ENCODE data around the gene DENND4B.

DNA sequence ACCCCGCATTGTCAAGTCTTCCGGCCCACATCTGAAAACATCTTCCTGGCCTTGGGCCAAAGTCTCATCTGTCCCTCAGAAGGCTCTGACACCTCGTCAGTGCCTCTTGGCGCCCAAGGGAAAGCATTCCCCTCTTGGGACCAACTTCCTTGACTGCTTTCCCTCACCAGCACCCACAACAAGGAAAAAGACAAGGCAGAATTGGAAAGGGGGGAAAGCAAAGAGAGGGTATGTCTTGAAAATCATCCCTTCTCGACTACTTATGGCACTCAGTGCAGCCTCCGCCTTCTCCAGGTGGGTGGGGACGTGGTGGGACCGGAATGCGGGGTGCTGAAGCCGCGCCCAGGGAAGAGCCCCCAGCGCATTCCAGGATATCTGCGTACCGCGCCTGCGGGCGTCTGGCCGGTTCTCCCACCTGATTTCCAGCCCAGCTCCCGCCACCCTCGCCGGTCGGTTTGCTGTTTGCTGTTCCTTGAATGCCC is 17.4 kb upstream of the DENND4B start:
- TF ChIP-seq, protein P1, sequence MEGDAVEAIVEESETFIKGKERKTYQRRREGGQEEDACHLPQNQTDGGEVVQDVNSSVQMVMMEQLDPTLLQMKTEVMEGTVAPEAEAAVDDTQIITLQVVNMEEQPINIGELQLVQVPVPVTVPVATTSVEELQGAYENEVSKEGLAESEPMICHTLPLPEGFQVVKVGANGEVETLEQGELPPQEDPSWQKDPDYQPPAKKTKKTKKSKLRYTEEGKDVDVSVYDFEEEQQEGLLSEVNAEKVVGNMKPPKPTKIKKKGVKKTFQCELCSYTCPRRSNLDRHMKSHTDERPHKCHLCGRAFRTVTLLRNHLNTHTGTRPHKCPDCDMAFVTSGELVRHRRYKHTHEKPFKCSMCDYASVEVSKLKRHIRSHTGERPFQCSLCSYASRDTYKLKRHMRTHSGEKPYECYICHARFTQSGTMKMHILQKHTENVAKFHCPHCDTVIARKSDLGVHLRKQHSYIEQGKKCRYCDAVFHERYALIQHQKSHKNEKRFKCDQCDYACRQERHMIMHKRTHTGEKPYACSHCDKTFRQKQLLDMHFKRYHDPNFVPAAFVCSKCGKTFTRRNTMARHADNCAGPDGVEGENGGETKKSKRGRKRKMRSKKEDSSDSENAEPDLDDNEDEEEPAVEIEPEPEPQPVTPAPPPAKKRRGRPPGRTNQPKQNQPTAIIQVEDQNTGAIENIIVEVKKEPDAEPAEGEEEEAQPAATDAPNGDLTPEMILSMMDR (IDR thresholded peaks at IDR 0.05), result no peak
- no peak for TF ChIP-seq POLR2A (IDR thresholded peaks at IDR 0.05)

Data from lower leg skin (tissue), 3 donors.